Stimulated activated CD4-positive, alpha-beta T cell treated with anti-CD3 and anti-CD28 coated beads, Interleukin-1b, Interleukin-23, amount 100 ng/mL, for 48 hours (primary cell): ENCODE measurements around the gene ATP1B3.
"Not testable (repeated sequence)": the region's sequence is repeated elsewhere in the genome, so short reads cannot be mapped to it uniquely, and the experiment has no call there.

Experiments used
- DNase-seq: peaks from one replicate; pipeline ENCODE4 v3.0.0-alpha.2; 2020

The ATP1B3 gene

GRCh38 chr3:141909408-141909807 lies 33.0 kb downstream of the ATP1B3 start:
- no peak for DNase-seq

GRCh38 chr3:141909986-141910385 lies 33.5 kb downstream of the ATP1B3 start:
- not testable (repeated sequence) for DNase-seq

- peak; percentile 54 for DNase-seq
These were observed 36.8 kb downstream of the ATP1B3 start for GRCh38 chr3:141913150-141913811.

- no peak for DNase-seq
These were observed 37.9 kb downstream of the ATP1B3 start for GRCh38 chr3:141914311-141914710.

- no peak for DNase-seq
These were observed 38.6 kb downstream of the ATP1B3 start for GRCh38 chr3:141915016-141915415.

GRCh38 chr3:141915766-141916165 lies 39.3 kb downstream of the ATP1B3 start:
- no peak for DNase-seq

- DNase-seq = no peak
These were observed 44.3 kb downstream of the ATP1B3 start for GRCh38 chr3:141920701-141921100.

- no peak for DNase-seq
These were observed 44.9 kb downstream of the ATP1B3 start for GRCh38 chr3:141921316-141921715.

GRCh38 chr3:141925677-141926076 lies 49.2 kb downstream of the ATP1B3 start:
- not testable (repeated sequence) for DNase-seq

- no peak for DNase-seq
These were observed 50.5 kb downstream of the ATP1B3 start for GRCh38 chr3:141926929-141927328.

GRCh38 chr3:141928631-141929270 lies 52.3 kb downstream of the ATP1B3 start:
- no peak for DNase-seq

- DNase-seq = no peak
These were observed 53.0 kb downstream of the ATP1B3 start for GRCh38 chr3:141929341-141929995.

GRCh38 chr3:141930801-141931200 lies 54.4 kb downstream of the ATP1B3 start:
- DNase-seq = no peak

GRCh38 chr3:141933421-141934300 lies 57.2 kb downstream of the ATP1B3 start:
- DNase-seq = no peak

- no peak for DNase-seq
These were observed 57.9 kb downstream of the ATP1B3 start for GRCh38 chr3:141934354-141934753.

- no peak for DNase-seq
These were observed 61.6 kb downstream of the ATP1B3 start for GRCh38 chr3:141938011-141938500.

- no peak for DNase-seq
These were observed 63.3 kb downstream of the ATP1B3 start for GRCh38 chr3:141939759-141940158.

GRCh38 chr3:141940194-141940776 lies 63.8 kb downstream of the ATP1B3 start:
- DNase-seq = peak; percentile 74

GRCh38 chr3:141941093-141941492 lies 64.7 kb downstream of the ATP1B3 start:
- DNase-seq = no peak

GRCh38 chr3:141942006-141942405 lies 65.6 kb downstream of the ATP1B3 start:
- no peak for DNase-seq

GRCh38 chr3:141945726-141946485 lies 69.5 kb downstream of the ATP1B3 start:
- no peak for DNase-seq

- DNase-seq = no peak
These were observed 73.0 kb downstream of the ATP1B3 start for GRCh38 chr3:141949399-141949798.
